Motor neuron (in vitro differentiated cells): ENCODE measurements around the gene CYP26C1. TPM values are rescaled to one million over a fixed set of nuclear protein-coding genes. Genes with fewer than 3 reads are reported as not detected.
A peak's percentile ranks its signal among the peaks of the same experiment; 100 is the strongest.

Experiments used
- ATAC-seq, 8 experiments: fragments of 200-7000 bp; cut with Tn5 transposase; replicated peaks in 6 of 8; 2 replicates each; pipeline ENCODE4 v1.8.0; 2021; ENCODE audit warnings: mild to moderate bottlenecking in 8 of 8, moderate library complexity in 8 of 8
- H3K27ac ChIP-seq, 2 donors: fragments of 250-450 bp; sonication (Bioruptor Pico); 2 replicates each; pipeline ENCODE4 v1.9.0; 2021; ENCODE audit warnings: antibody characterized with exemption in 2 of 2, mild to moderate bottlenecking in 2 of 2, moderate library complexity in 1 of 2
- H3K4me1 ChIP-seq, 2 donors: fragments of 250-450 bp; sonication (Bioruptor Pico); replicated peaks in 1 of 2; 2 replicates each; pipeline ENCODE4 v1.6.1; 2021; ENCODE audit warnings: antibody characterized with exemption in 2 of 2, mild to moderate bottlenecking in 2 of 2, moderate library complexity in 1 of 2
- H3K4me3 ChIP-seq, 5 donors: fragments of 250-450 bp; sonication (Bioruptor Pico); 2 replicates each; pipeline ENCODE4 v1.9.0; 2021; ENCODE audit warnings: antibody characterized with exemption in 5 of 5, mild to moderate bottlenecking in 5 of 5, moderate library complexity in 4 of 5
- WGBS, 10 experiments: fragments of 450-650 bp; shearing (Covaris generic); methylation state at CpG; one replicate each; pipeline ENCODE4 v1.0.0; 2022; 5-methylcytosine and 5-hydroxymethylcytosine counted together
- in situ Hi-C, 9 experiments: fragments of 400-800 bp; cut with MboI; loops; one replicate each; pipeline ENCODE4 v1.15.0; 2021; ENCODE audit warnings: low sequenced_read_pairs in 9 of 9, low pct_unique_long_range_greater_than_20kb in 2 of 9; ENCODE audit not compliant: unreplicated experiment in 9 of 9
- total RNA-seq, 8 experiments: library from RNA; unstranded; fragments of 300-600 nt; gene quantifications; 2 replicates each; pipeline versions ENCODE4 v1.2.3 to v1.2.4, GENCODE V29; 2022

Gene CYP26C1
- total RNA-seq, 8 experiments from 2014 or later = 0.07 to 1.1 (median 0.29) TPM

- H3K4me1 ChIP-seq = peaks cover 0 to 8% of the 10 kb centered on the region in 2 donors
- H3K27ac ChIP-seq = peak overlapping the region in 1 of 2 donors; percentile 10
- in situ Hi-C loops = loop anchor here in 3 of 9 experiments (25.0 kb wide), 3 partner anchors 187 to 413 kb away; partner anchors contain the start of genes CEP55 (in 1 of the 3) and MYOF (in 1 of the 3)
- H3K4me3 ChIP-seq = peak overlapping the region; percentile 42 to 52 (median 45)
- WGBS, 10 experiments = 0 to 5% (median 3%) methylated on average over 1 to 42 of the region's 67 CpGs; no CpG with 5 or more reads in 7 of the 10 experiments
- peak in 5 of 8 experiments; percentile 39 to 50 (median 43) for ATAC-seq
Observed at GRCh38 chr10:93074597-93075368, 14.2 kb downstream of the CYP26C1 start.

GRCh38 chr10:93075369-93076221, 15.0 kb downstream of the CYP26C1 start:
- in situ Hi-C loops = loop anchor here in 3 of 9 experiments (25.0 kb wide), 2 partner anchors 212 to 412 kb away; partner anchors contain the start of genes CEP55 (in 1 of the 3) and MYOF (in 1 of the 3)
- WGBS, 10 experiments = 8 to 100% (median 33%) methylated on average over 1 to 13 of the region's 25 CpGs; no CpG with 5 or more reads in 1 of the 10 experiments
- peak overlapping the region; percentile 42 to 52 (median 45) for H3K4me3 ChIP-seq

GRCh38 chr10:93076871-93077270, 16.3 kb downstream of the CYP26C1 start:
- no peak for ATAC-seq
- in situ Hi-C loops = loop anchor here in 3 of 9 experiments (25.0 kb wide), 2 partner anchors 210 to 410 kb away; partner anchors contain the start of genes CEP55 (in 1 of the 3) and MYOF (in 1 of the 3)
- 21 to 100% (median 51%) methylated on average over 1 to 2 of the region's 2 CpGs; no CpG with 5 or more reads in 4 of the 10 experiments for WGBS, 10 experiments
- Histone ChIP-seq H3K27ac (no peak overlapping the region), H3K4me1 (peaks cover 0 to 2% of the 10 kb centered on the region in 2 donors), H3K4me3 (no peak overlapping the region)

More at GRCh38 chr10:93075369-93076221, 15.0 kb downstream of the CYP26C1 start:
- ATAC-seq = peak in 3 of 8 experiments; percentile 1 to 2 (median 1)
- Histone ChIP-seq H3K4me1 (peaks cover 0 to 10% of the 10 kb centered on the region in 2 donors), H3K27ac (no peak overlapping the region)

- in situ Hi-C loops = loop anchor here in 3 of 9 experiments (25.0 kb wide), 2 partner anchors 209 to 409 kb away; partner anchors contain the start of genes CEP55 (in 1 of the 3) and MYOF (in 1 of the 3)
- H3K4me3 ChIP-seq = no peak overlapping the region
- no peak for ATAC-seq
- 53 to 92% (median 78%) methylated on average over 2 to 5 of the region's 5 CpGs for WGBS, 10 experiments
- H3K27ac ChIP-seq = no peak overlapping the region
- H3K4me1 ChIP-seq = peaks cover 0 to 2% of the 10 kb centered on the region in 2 donors
Observed at GRCh38 chr10:93077860-93078337, 17.3 kb downstream of the CYP26C1 start.

GRCh38 chr10:93079663-93080349, 19.2 kb downstream of the CYP26C1 start:
- Histone ChIP-seq H3K27ac (no peak overlapping the region), H3K4me3 (no peak overlapping the region), H3K4me1 (peaks cover 0 to 2% of the 10 kb centered on the region in 2 donors)
- WGBS, 10 experiments = 0 to 90% (median 60%) methylated on average over 1 to 6 of the region's 9 CpGs; no CpG with 5 or more reads in 3 of the 10 experiments
- in situ Hi-C loops = loop anchor here in 3 of 9 experiments (10.0 to 25.0 kb wide), 3 partner anchors 207 to 407 kb away; partner anchors contain the start of genes CEP55 (in 1 of the 3) and MYOF (in 1 of the 3)
- ATAC-seq = peak in 3 of 8 experiments; percentile 12 to 28 (median 16)

- H3K4me3 ChIP-seq = no peak overlapping the region
- in situ Hi-C loops = loop anchor here in 3 of 9 experiments (10.0 to 25.0 kb wide), 3 partner anchors 207 to 407 kb away; partner anchors contain the start of genes CEP55 (in 1 of the 3) and MYOF (in 1 of the 3)
- peak; percentile 52 to 89 (median 68) for ATAC-seq
- WGBS, 10 experiments = 35 to 82% (median 59%) methylated on average over 4 to 12 of the region's 22 CpGs; no CpG with 5 or more reads in 4 of the 10 experiments
- H3K27ac ChIP-seq = no peak overlapping the region
- peaks cover 0 to 2% of the 10 kb centered on the region in 2 donors for H3K4me1 ChIP-seq
Observed at GRCh38 chr10:93080350-93081046, 19.9 kb downstream of the CYP26C1 start.

GRCh38 chr10:93081318-93081717, 20.7 kb downstream of the CYP26C1 start:
- in situ Hi-C loops = loop anchor here in 3 of 9 experiments (10.0 to 25.0 kb wide), 3 partner anchors 206 to 406 kb away; partner anchors contain the start of genes CEP55 (in 1 of the 3) and MYOF (in 1 of the 3)
- peaks cover 0 to 2% of the 10 kb centered on the region in 2 donors for H3K4me1 ChIP-seq
- no peak overlapping the region for H3K27ac ChIP-seq
- H3K4me3 ChIP-seq = no peak overlapping the region
- ATAC-seq = no peak
- WGBS, 10 experiments = 92% methylated on average over 2 of the region's 3 CpGs; no CpG with 5 or more reads in 9 of the 10 experiments

- Histone ChIP-seq H3K4me3 (no peak overlapping the region), H3K4me1 (peaks cover 0 to 2% of the 10 kb centered on the region in 2 donors), H3K27ac (no peak overlapping the region)
- ATAC-seq = no peak
- in situ Hi-C loops = loop anchor here in 3 of 9 experiments (10.0 to 25.0 kb wide), 3 partner anchors 205 to 405 kb away; partner anchors contain the start of genes CEP55 (in 1 of the 3) and MYOF (in 1 of the 3)
- WGBS, 10 experiments = 50 to 86% (median 67%) methylated on average over 1 to 10 of the region's 10 CpGs; no CpG with 5 or more reads in 1 of the 10 experiments
Observed at GRCh38 chr10:93081834-93082233, 21.2 kb downstream of the CYP26C1 start.

GRCh38 chr10:93083743-93084539, 23.3 kb downstream of the CYP26C1 start:
- no peak for ATAC-seq
- WGBS, 10 experiments = 51 to 100% (median 82%) methylated on average over 2 to 7 of the region's 7 CpGs; no CpG with 5 or more reads in 3 of the 10 experiments
- in situ Hi-C loops = loop anchor here in 3 of 9 experiments (10.0 to 25.0 kb wide), 3 partner anchors 203 to 403 kb away; partner anchors contain the start of genes CEP55 (in 1 of the 3) and MYOF (in 1 of the 3)

GRCh38 chr10:93085272-93085859, 24.8 kb downstream of the CYP26C1 start:
- Histone ChIP-seq H3K27ac (no peak overlapping the region), H3K4me3 (no peak overlapping the region), H3K4me1 (peaks cover 0 to 4% of the 10 kb centered on the region in 2 donors)
- WGBS, 10 experiments = 48 to 100% (median 83%) methylated on average over 1 to 4 of the region's 4 CpGs; no CpG with 5 or more reads in 1 of the 10 experiments
- in situ Hi-C loops = loop anchor here in 3 of 9 experiments (10.0 to 25.0 kb wide), 3 partner anchors 202 to 402 kb away; partner anchors contain the start of genes CEP55 (in 1 of the 3) and MYOF (in 1 of the 3)
- no peak for ATAC-seq

More at GRCh38 chr10:93083743-93084539, 23.3 kb downstream of the CYP26C1 start:
- no peak overlapping the region for H3K27ac ChIP-seq
- H3K4me1 ChIP-seq = peaks cover 2 to 4% of the 10 kb centered on the region in 2 donors
- no peak overlapping the region for H3K4me3 ChIP-seq
